HG03378 (cell line): Measurements from ENCODE around the gene HOXD11.

Source experiments
- ATAC-seq: cut with Tn5 transposase; IDR thresholded peaks from one replicate; pipeline ENCODE4 v1.9.1; 2021; ENCODE audit warnings: mild to moderate bottlenecking, moderate library complexity; ENCODE audit not compliant: unreplicated experiment

HOXD11 gene

GRCh38 chr2:176147210-176147799 is 40.2 kb downstream of the HOXD11 start:
- no peak for ATAC-seq

GRCh38 chr2:176147800-176148496 is 40.9 kb downstream of the HOXD11 start:
- ATAC-seq: no peak

- ATAC-seq: no peak
Measured at GRCh38 chr2:176148751-176149421, 41.8 kb downstream of the HOXD11 start.

GRCh38 chr2:176149481-176149938 is 42.4 kb downstream of the HOXD11 start:
- ATAC-seq: no peak

- no peak for ATAC-seq
Measured at GRCh38 chr2:176149939-176150583, 43.0 kb downstream of the HOXD11 start.

- ATAC-seq: no peak
Measured at GRCh38 chr2:176150584-176151441, 43.7 kb downstream of the HOXD11 start.

- ATAC-seq: no peak
Measured at GRCh38 chr2:176151442-176152287, 44.6 kb downstream of the HOXD11 start, which contains the start of gene HOXD4. TSS of gene HOXD4 (plus strand) at chr2:176151550. CDS start at chr2:176151634, 84 bp downstream.

GRCh38 chr2:176152350-176153181 is 45.5 kb downstream of the HOXD11 start:
- no peak for ATAC-seq

- no peak for ATAC-seq
Measured at GRCh38 chr2:176154576-176155252, 47.6 kb downstream of the HOXD11 start.

- ATAC-seq: no peak
Measured at GRCh38 chr2:176155356-176156044, 48.4 kb downstream of the HOXD11 start.

- no peak for ATAC-seq
Measured at GRCh38 chr2:176156301-176156806, 49.3 kb downstream of the HOXD11 start.

- no peak for ATAC-seq
Measured at GRCh38 chr2:176156807-176157498, 49.9 kb downstream of the HOXD11 start, which contains the start of gene HOXD3. TSS of gene HOXD3 (plus strand) at chr2:176157307. CDS start at chr2:176169115, 11,808 bp downstream.

GRCh38 chr2:176157499-176158185 is 50.6 kb downstream of the HOXD11 start:
- ATAC-seq: no peak

GRCh38 chr2:176158186-176158591 is 51.1 kb downstream of the HOXD11 start:
- no peak for ATAC-seq

- ATAC-seq: no peak
Measured at GRCh38 chr2:176158855-176159662, 52.0 kb downstream of the HOXD11 start.
